AG04450 (cell line): ENCODE measurements around the gene SGMS1. TPM values are rescaled to one million over a fixed set of nuclear protein-coding genes. Genes with fewer than 3 reads are reported as not detected.
"Not testable (repeated sequence)": the region's sequence is repeated elsewhere in the genome, so short reads cannot be mapped to it uniquely, and the experiment has no call there.

Source experiments
- CTCF ChIA-PET: fragments of 300-600, 350-600 bp; formaldehyde crosslinking; extraction: SDS; loops from one replicate; lab custom pipeline; 2022; ENCODE audit warnings: antibody characterized with exemption, inconsistent platforms; lab: Charles Lee
- POLR2A ChIA-PET: fragments of 350-600 bp; formaldehyde crosslinking; extraction: SDS; loops from one replicate; lab custom pipeline; 2021; ENCODE audit warnings: antibody characterized with exemption, inconsistent platforms; lab: Yijun Ruan, JAX
- DNase-seq: peaks from one replicate; pipeline ENCODE4 v3.0.0-alpha.2; 2011; ENCODE audit warnings: low read depth, low spot score
- H3K27ac ChIP-seq: one replicate; pipeline ENCODE4 v1.5.1; 2012; ENCODE audit warnings: low read depth, low read length, control low read depth
- H3K27me3 ChIP-seq: one replicate; pipeline ENCODE4 v1.6.0; 2012; ENCODE audit warnings: low read length; ENCODE audit not compliant: control insufficient read depth, insufficient read depth
- H3K4me3 ChIP-seq: 2 replicates; pipeline ENCODE4 v1.5.1; 2011; ENCODE audit warnings: mild to moderate bottlenecking, low read depth, low read length, control low read depth
- H3K9me3 ChIP-seq: 2 replicates; pipeline ENCODE4 v1.5.1; 2012; ENCODE audit warnings: low read length; ENCODE audit not compliant: control insufficient read depth, insufficient read depth
- polyA plus RNA-seq: library from polyadenylated mRNA; depleted of rRNA; stranded (reverse); fragments of >200 nt; gene quantifications from 2 replicates; pipeline ENCODE4 v1.2.3, GENCODE V29; 2011
- TF ChIP-seq, protein P1 (sequence below): IDR thresholded peaks from 2 replicates; pipeline ENCODE4 v1.5.1; 2011; ENCODE audit warnings: low read depth, low read length, control low read depth, inconsistent platforms

SGMS1 gene
- polyA plus RNA-seq, 1 experiment: 17.7 TPM

DNA sequence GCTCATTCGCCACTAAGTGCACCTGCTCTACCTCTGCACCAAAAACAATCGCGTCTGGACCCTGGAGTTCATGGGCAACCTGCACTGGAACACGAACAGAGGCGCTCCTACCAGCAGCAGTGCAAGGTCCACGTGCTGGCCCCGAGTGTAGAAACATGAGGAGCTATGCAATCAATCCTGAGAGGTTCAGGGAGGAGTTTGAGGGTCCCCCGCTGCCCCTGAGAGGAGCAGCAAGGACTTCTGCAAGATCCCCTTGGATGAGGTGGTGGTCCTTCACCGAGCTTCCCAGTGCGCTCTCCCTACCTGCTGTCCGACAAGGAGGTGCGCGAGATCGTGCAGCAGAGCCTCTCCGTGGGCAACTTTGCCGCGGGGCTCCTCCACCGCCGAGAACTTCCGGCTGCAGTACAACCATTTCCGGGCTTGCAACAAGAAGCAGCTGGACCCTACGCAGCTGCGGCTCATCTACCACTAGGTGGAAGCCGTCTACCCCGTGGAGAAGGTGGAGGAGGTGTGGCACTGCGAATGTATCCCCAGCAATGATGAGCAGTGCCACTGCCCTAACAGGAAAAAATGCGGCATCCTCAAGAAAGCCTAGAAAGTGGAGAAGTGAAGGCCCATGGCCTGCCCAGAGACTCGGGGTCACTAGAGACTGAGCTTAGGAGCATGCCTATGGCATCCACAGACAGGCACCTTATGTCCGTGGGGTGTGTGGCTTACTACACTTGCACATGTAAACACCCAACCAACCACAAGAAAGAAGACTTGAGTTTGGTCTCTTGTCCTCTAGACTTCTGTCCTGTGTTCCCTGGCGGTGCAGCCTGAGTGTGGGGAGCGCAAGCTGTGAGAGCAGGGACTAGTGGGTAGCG, 36.3 kb upstream of the SGMS1 start:
- peak overlapping the region; percentile 62 for H3K4me3 ChIP-seq
- H3K27me3 ChIP-seq, H3K27ac ChIP-seq, H3K9me3 ChIP-seq: not testable (repeated sequence)
- TF ChIP-seq, protein P1, sequence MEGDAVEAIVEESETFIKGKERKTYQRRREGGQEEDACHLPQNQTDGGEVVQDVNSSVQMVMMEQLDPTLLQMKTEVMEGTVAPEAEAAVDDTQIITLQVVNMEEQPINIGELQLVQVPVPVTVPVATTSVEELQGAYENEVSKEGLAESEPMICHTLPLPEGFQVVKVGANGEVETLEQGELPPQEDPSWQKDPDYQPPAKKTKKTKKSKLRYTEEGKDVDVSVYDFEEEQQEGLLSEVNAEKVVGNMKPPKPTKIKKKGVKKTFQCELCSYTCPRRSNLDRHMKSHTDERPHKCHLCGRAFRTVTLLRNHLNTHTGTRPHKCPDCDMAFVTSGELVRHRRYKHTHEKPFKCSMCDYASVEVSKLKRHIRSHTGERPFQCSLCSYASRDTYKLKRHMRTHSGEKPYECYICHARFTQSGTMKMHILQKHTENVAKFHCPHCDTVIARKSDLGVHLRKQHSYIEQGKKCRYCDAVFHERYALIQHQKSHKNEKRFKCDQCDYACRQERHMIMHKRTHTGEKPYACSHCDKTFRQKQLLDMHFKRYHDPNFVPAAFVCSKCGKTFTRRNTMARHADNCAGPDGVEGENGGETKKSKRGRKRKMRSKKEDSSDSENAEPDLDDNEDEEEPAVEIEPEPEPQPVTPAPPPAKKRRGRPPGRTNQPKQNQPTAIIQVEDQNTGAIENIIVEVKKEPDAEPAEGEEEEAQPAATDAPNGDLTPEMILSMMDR: peak; percentile 53
- POLR2A ChIA-PET: interaction anchor here (0.6 to 1.3 kb wide), 5 partner anchors 36 to 681 kb away, joined by 3 to 6 read pairs (median 3); no protein-coding TSS in a partner anchor
- CTCF ChIA-PET: interaction anchor here (0.7 to 2.2 kb wide), 5 partner anchors 8 to 156 kb away, joined by 3 to 10 read pairs (median 3); no protein-coding TSS in a partner anchor
- peak; percentile 23 for DNase-seq

- not testable (repeated sequence) for DNase-seq, H3K9me3 ChIP-seq, H3K27ac ChIP-seq, H3K27me3 ChIP-seq
- POLR2A ChIA-PET: interaction anchor here (0.8 to 1.3 kb wide), 3 partner anchors 35 to 106 kb away, joined by 3 to 5 read pairs (median 3); no protein-coding TSS in a partner anchor
- CTCF ChIA-PET: interaction anchor here (1.6 to 2.2 kb wide), 2 partner anchors 8 to 11 kb away, joined by 10 read pairs; no protein-coding TSS in a partner anchor
- peak overlapping the region; percentile 62 for H3K4me3 ChIP-seq
Measured at GRCh38 chr10:50659016-50659864, 35.5 kb upstream of the SGMS1 start.

DNA sequence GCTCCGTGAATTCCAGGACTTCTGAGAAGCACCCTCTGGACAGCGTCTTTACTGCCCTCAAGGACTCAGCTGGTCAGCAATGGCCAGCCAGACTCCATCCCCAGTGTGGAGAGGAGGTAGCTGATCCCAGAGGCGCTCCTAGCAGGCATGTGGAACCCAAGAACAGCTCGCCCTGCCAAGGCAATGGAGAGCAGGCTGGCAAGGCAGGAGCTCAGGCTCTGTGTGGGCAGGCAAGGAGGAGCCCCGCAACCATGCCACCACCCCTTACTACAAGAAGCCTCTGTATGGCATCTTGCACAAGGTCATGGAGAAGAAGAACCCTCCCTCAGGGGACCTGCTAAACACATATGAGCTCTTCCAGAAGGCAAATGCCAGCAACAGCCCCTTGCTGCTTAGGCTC, 34.4 kb upstream of the SGMS1 start:
- Histone ChIP-seq H3K9me3 (no peaks in the 10 kb centered on the region; the same call in 1 of the 2 replicates), H3K27me3 (no peaks in the 10 kb centered on the region), H3K4me3 (no peak overlapping the region), H3K27ac (no peak overlapping the region)
- DNase-seq: no peak
- CTCF ChIA-PET: no interaction called here
- TF ChIP-seq, protein P1: no peak
- POLR2A ChIA-PET: no interaction called here

DNA sequence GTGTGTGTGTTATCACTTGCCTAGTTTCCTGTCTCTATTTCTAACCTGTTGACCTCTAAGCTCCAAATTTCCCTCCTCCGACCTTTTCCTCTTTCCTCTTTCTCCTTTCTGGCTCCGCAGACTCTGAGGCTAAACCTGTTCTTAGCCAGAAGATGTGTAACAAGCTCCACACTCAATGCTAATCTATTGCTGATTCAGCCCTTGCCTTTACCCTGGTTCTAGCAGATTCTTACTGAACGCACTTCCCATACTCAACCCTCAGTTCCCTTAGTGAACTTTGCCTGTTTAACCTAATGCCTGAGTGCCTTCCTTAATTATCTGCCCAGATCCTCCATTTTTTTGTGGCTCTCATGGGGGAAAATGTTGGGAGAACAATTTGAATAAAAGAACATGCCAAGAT, 30.0 kb upstream of the SGMS1 start:
- POLR2A ChIA-PET: interaction anchor here (1.1 kb wide), 1 partner anchor 29 kb away, joined by 5 read pairs; no protein-coding TSS in a partner anchor
- Histone ChIP-seq H3K9me3 (no peaks in the 10 kb centered on the region), H3K27me3 (no peaks in the 10 kb centered on the region), H3K4me3 (no peak overlapping the region), H3K27ac (no peak overlapping the region)
- TF ChIP-seq, protein P1: no peak
- CTCF ChIA-PET: interaction anchor here (0.7 to 1.1 kb wide), 7 partner anchors 10 to 363 kb away, joined by 3 to 5 read pairs (median 3); no protein-coding TSS in a partner anchor
- no peak for DNase-seq

GRCh38 chr10:50653142-50653541, 29.4 kb upstream of the SGMS1 start:
- no peak for DNase-seq
- POLR2A ChIA-PET: no interaction called here

More at GRCh38 chr10:50653142-50653541, 29.4 kb upstream of the SGMS1 start:
- Histone ChIP-seq H3K27me3 (no peaks in the 10 kb centered on the region), H3K9me3 (no peaks in the 10 kb centered on the region), H3K27ac (no peak overlapping the region), H3K4me3 (no peak overlapping the region)
- CTCF ChIA-PET: interaction anchor here (0.6 to 1.1 kb wide), 8 partner anchors 9 to 362 kb away, joined by 3 to 5 read pairs (median 3); no protein-coding TSS in a partner anchor
- TF ChIP-seq, protein P1: peak; percentile 68
